ENCODE results near the gene TUBD1.

- TF ChIP-seq, protein P1, sequence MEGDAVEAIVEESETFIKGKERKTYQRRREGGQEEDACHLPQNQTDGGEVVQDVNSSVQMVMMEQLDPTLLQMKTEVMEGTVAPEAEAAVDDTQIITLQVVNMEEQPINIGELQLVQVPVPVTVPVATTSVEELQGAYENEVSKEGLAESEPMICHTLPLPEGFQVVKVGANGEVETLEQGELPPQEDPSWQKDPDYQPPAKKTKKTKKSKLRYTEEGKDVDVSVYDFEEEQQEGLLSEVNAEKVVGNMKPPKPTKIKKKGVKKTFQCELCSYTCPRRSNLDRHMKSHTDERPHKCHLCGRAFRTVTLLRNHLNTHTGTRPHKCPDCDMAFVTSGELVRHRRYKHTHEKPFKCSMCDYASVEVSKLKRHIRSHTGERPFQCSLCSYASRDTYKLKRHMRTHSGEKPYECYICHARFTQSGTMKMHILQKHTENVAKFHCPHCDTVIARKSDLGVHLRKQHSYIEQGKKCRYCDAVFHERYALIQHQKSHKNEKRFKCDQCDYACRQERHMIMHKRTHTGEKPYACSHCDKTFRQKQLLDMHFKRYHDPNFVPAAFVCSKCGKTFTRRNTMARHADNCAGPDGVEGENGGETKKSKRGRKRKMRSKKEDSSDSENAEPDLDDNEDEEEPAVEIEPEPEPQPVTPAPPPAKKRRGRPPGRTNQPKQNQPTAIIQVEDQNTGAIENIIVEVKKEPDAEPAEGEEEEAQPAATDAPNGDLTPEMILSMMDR (IDR thresholded peaks at IDR 0.05; ENCODE audit: low read depth, low read length), result no peak
- TF ChIP-seq EZH2phosphoT487 (IDR thresholded peaks at IDR 0.05; ENCODE audit: low read depth), result no peak
Observed at GRCh38 chr17:59888145-59888750, 4.5 kb downstream of the TUBD1 start.
